ENCODE measurements around the gene XAGE1A.
"Not testable (repeated sequence)": the region's sequence is repeated elsewhere in the genome, so short reads cannot be mapped to it uniquely, and the experiment has no call there.

The XAGE1A gene

DNA sequence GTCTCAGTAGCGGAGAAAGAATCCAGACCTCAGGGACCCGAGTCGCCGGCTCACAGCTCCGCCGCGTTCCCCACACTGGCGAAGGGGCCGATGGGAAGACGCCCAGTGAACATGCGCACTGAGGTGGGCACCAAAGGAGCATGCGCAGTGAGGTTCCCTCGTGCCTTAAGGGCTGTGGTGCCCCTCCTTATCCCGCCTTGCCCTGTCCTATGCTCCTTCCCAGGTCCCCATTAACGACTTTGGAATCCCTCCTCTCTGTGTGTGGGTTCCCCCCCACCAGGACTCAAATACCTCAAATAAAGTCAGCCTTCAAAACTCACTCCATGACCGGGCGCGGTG, 21.3 kb downstream of the XAGE1A start, which contains the start of gene XAGE1B:
XAGE1B (minus strand) TSS at position 77 of the 339 bp plus-strand sequence. CDS start 1,536 bp downstream, outside the sequence.
- H3K36me3 ChIP-seq (ENCODE audit: control insufficient read depth, insufficient read depth, low read length); H3K27ac ChIP-seq (ENCODE audit: insufficient read depth, low read length, poor library complexity, severe bottlenecking); H3K27me3 ChIP-seq (replicated peaks; ENCODE audit: control insufficient read depth, insufficient read depth, low read length, poor library complexity, severe bottlenecking); H3K9me3 ChIP-seq (ENCODE audit: control insufficient read depth, low read length); H3K4me3 ChIP-seq (ENCODE audit: insufficient read depth, low read depth, low read length, poor library complexity, severe bottlenecking); H3K4me1 ChIP-seq (ENCODE audit: control insufficient read depth, insufficient read depth, low read length, poor library complexity, severe bottlenecking); DNase-seq: not testable (repeated sequence)

DNA sequence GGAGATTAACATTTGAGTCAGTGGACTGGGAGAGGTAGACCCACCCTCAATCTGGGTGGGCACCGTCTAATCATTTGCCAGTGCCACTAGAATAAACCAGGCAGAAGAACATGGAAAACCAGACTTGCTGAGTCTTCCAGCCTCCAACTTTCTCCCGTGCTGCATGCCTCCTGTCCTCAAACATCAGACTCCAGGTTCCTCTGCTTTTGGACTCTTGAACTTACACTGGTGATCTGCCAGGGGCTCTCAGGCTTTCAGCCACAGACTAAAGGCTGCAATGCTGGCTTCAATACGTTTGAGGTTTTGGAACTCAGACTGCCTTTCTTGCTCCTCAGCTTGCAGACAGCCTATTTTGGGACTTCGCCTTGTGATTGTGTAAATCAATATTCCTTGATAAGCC, 45.4 kb downstream of the XAGE1A start:
- not testable (repeated sequence) for H3K27ac ChIP-seq (ENCODE audit: insufficient read depth, low read length, poor library complexity, severe bottlenecking); DNase-seq; H3K4me1 ChIP-seq (ENCODE audit: control insufficient read depth, insufficient read depth, low read length, poor library complexity, severe bottlenecking); H3K36me3 ChIP-seq (ENCODE audit: control insufficient read depth, insufficient read depth, low read length); H3K9me3 ChIP-seq (ENCODE audit: control insufficient read depth, low read length); H3K4me3 ChIP-seq (ENCODE audit: insufficient read depth, low read depth, low read length, poor library complexity, severe bottlenecking); H3K27me3 ChIP-seq (replicated peaks; ENCODE audit: control insufficient read depth, insufficient read depth, low read length, poor library complexity, severe bottlenecking)

DNA sequence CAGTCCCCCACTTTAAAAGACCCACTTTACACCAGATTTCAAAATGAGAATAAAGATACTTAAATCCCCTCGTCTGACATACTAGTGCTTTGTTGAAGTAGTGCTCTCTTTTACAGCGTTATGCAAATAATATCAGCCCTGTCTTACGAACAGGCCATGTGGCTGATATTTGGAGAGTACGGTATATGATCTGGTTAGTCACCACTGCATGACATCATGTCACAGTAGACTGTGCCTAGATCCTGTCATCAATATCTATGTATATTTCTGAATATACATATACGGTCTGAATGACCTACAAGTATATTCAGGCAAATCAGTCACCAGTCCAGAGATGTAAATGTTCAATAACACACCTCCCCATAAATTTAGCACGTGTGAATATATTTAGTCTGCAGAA, 46.7 kb downstream of the XAGE1A start:
- Histone ChIP-seq H3K36me3 (ENCODE audit: control insufficient read depth, insufficient read depth, low read length) (no peaks in the 10 kb centered on the region), H3K27ac (ENCODE audit: insufficient read depth, low read length, poor library complexity, severe bottlenecking) (no peak overlapping the region), H3K9me3 (ENCODE audit: control insufficient read depth, low read length) (no peaks in the 10 kb centered on the region), H3K27me3 (replicated peaks; ENCODE audit: control insufficient read depth, insufficient read depth, low read length, poor library complexity, severe bottlenecking) (no peaks in the 10 kb centered on the region), H3K4me3 (ENCODE audit: insufficient read depth, low read depth, low read length, poor library complexity, severe bottlenecking) (no peak overlapping the region), H3K4me1 (ENCODE audit: control insufficient read depth, insufficient read depth, low read length, poor library complexity, severe bottlenecking) (no peaks in the 10 kb centered on the region)
- DNase-seq = no peak

DNA sequence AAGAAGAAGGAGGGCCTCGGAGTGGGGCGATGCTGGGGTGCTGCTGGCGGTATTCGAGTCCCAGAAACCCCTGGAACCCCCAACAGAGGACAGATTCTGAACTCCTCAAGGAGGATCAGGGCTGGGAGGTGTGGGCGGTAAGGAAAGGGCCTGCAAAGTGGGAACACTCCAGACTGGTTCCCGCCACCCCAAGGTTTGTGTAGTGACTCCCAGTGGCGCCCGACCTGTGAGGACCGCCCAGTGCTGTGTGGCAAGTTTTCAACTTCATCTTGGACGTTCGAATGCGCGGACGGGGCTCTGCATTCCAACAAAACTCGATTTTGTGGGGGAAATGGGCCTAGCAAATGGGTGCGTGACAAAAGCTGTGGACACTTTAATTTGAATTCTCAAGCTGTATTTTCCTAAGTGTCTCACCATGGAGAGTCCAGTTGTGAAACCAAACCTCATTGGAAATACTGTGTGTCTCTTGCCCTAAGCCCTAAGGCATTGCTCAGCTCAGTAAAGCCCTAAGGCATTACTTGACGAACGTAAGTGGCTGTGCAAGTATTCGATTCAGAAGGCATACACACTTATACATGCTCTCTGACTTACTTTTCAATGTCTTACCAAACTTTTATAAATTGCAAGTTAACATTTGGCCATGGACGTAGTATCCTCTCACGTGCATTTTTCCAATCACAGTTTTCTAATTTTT, 48.7 kb downstream of the XAGE1A start:
- Histone ChIP-seq H3K9me3 (ENCODE audit: control insufficient read depth, low read length) (no peaks in the 10 kb centered on the region), H3K27ac (ENCODE audit: insufficient read depth, low read length, poor library complexity, severe bottlenecking) (no peak overlapping the region), H3K4me1 (ENCODE audit: control insufficient read depth, insufficient read depth, low read length, poor library complexity, severe bottlenecking) (no peaks in the 10 kb centered on the region), H3K36me3 (ENCODE audit: control insufficient read depth, insufficient read depth, low read length) (no peaks in the 10 kb centered on the region), H3K27me3 (replicated peaks; ENCODE audit: control insufficient read depth, insufficient read depth, low read length, poor library complexity, severe bottlenecking) (no peaks in the 10 kb centered on the region), H3K4me3 (ENCODE audit: insufficient read depth, low read depth, low read length, poor library complexity, severe bottlenecking) (no peak overlapping the region)
- no peak for DNase-seq

DNA sequence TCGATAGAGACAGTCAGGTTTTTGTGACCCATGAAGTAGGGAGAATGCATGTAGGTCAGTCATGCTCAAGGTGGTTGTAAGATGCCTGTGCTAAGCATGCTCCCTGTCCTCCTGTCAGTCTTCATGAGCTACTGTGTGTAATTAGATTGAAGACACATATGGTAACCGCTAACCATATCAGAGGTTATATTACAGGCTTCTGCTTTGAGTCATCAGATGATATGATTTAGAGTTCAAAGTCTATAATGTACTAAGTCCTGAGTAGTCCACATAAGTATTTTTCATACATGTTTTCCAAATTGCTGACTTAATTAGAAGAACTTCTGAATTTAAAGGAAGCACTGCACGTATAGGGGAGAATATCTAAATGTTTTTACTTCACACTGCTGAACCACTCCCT, 53.2 kb downstream of the XAGE1A start:
- not testable (repeated sequence) for H3K4me1 ChIP-seq (ENCODE audit: control insufficient read depth, insufficient read depth, low read length, poor library complexity, severe bottlenecking); DNase-seq; H3K9me3 ChIP-seq (ENCODE audit: control insufficient read depth, low read length); H3K36me3 ChIP-seq (ENCODE audit: control insufficient read depth, insufficient read depth, low read length); H3K27ac ChIP-seq (ENCODE audit: insufficient read depth, low read length, poor library complexity, severe bottlenecking); H3K4me3 ChIP-seq (ENCODE audit: insufficient read depth, low read depth, low read length, poor library complexity, severe bottlenecking); H3K27me3 ChIP-seq (replicated peaks; ENCODE audit: control insufficient read depth, insufficient read depth, low read length, poor library complexity, severe bottlenecking)
